T-helper 9 cell (primary cell): ENCODE results near the gene MARVELD3.

Experiments
- DNase-seq: peaks from one replicate; pipeline ENCODE4 v3.0.0-alpha.2; 2020

The MARVELD3 gene

GRCh38 chr16:71625113-71625850 is 702 bp upstream of the MARVELD3 start:
- no peak for DNase-seq

GRCh38 chr16:71626858-71627213 is 852 bp downstream of the MARVELD3 start:
- DNase-seq, result no peak

GRCh38 chr16:71627731-71628181 is 1.8 kb downstream of the MARVELD3 start:
- no peak for DNase-seq

- DNase-seq, result no peak
Observed at GRCh38 chr16:71628810-71629209, 2.8 kb downstream of the MARVELD3 start.

- DNase-seq, result no peak
Observed at GRCh38 chr16:71629278-71630016, 3.5 kb downstream of the MARVELD3 start.

- DNase-seq, result no peak
Observed at GRCh38 chr16:71630808-71631207, 4.8 kb downstream of the MARVELD3 start.

GRCh38 chr16:71631776-71632175 is 5.8 kb downstream of the MARVELD3 start:
- DNase-seq, result no peak

- DNase-seq, result no peak
Observed at GRCh38 chr16:71635632-71636031, 9.6 kb downstream of the MARVELD3 start.

GRCh38 chr16:71637398-71637797 is 11.4 kb downstream of the MARVELD3 start:
- no peak for DNase-seq

- DNase-seq, result no peak
Observed at GRCh38 chr16:71645450-71645849, 19.5 kb downstream of the MARVELD3 start.

GRCh38 chr16:71647391-71647790 is 21.4 kb downstream of the MARVELD3 start:
- no peak for DNase-seq

- DNase-seq, result no peak
Observed at GRCh38 chr16:71648162-71648561, 22.2 kb downstream of the MARVELD3 start.

GRCh38 chr16:71648921-71649320 is 22.9 kb downstream of the MARVELD3 start:
- DNase-seq, result no peak

GRCh38 chr16:71649704-71650103 is 23.7 kb downstream of the MARVELD3 start:
- no peak for DNase-seq

- no peak for DNase-seq
Observed at GRCh38 chr16:71658771-71659170, 32.8 kb downstream of the MARVELD3 start.

GRCh38 chr16:71659471-71659870 is 33.5 kb downstream of the MARVELD3 start:
- no peak for DNase-seq

GRCh38 chr16:71666264-71666663 is 40.3 kb downstream of the MARVELD3 start:
- DNase-seq, result no peak

GRCh38 chr16:71666928-71667707 is 41.1 kb downstream of the MARVELD3 start:
- no peak for DNase-seq

- no peak for DNase-seq
Observed at GRCh38 chr16:71669926-71670536, 44.0 kb downstream of the MARVELD3 start.

GRCh38 chr16:71670537-71670936 is 44.6 kb downstream of the MARVELD3 start:
- DNase-seq, result no peak

- no peak for DNase-seq
Observed at GRCh38 chr16:71671165-71671564, 45.2 kb downstream of the MARVELD3 start.

GRCh38 chr16:71672125-71672524 is 46.1 kb downstream of the MARVELD3 start:
- DNase-seq, result no peak
